H9 (cell line): ENCODE results near the gene LRRC30. TPM values are rescaled to one million over a fixed set of nuclear protein-coding genes. Genes with fewer than 3 reads are reported as not detected.

Experiments
- DNase-seq: peaks from one replicate; pipeline ENCODE4 v3.0.0-alpha.2; 2017
- H2AFZ ChIP-seq: one replicate; pipeline ENCODE4 v1.6.1; 2013; ENCODE audit warnings: mild to moderate bottlenecking, low read length, control low read depth, moderate library complexity
- H2AK5ac ChIP-seq: 2 replicates; pipeline ENCODE4 v1.6.1; 2013; ENCODE audit warnings: low read length, control low read depth, mixed read lengths; ENCODE audit not compliant: insufficient read length
- H2BK120ac ChIP-seq: one replicate; pipeline ENCODE4 v1.6.1; 2013; ENCODE audit warnings: low read depth, mild to moderate bottlenecking, low read length, control low read depth, inconsistent platforms; ENCODE audit not compliant: poor library complexity, severe bottlenecking
- H2BK12ac ChIP-seq: 2 replicates; pipeline ENCODE4 v1.6.1; 2013; ENCODE audit warnings: low read length, control low read depth, mixed read lengths, low read depth; ENCODE audit not compliant: insufficient read length
- H2BK15ac ChIP-seq: 2 replicates; pipeline ENCODE4 v1.6.1; 2013; ENCODE audit warnings: low read depth, low read length, control low read depth
- H2BK20ac ChIP-seq: one replicate; pipeline ENCODE4 v1.6.1; 2013; ENCODE audit warnings: low read depth, mild to moderate bottlenecking, low read length, control low read depth, inconsistent platforms; ENCODE audit not compliant: poor library complexity, severe bottlenecking
- H2BK5ac ChIP-seq: 2 replicates; pipeline ENCODE4 v1.6.1; 2013; ENCODE audit warnings: low read length, control low read depth, mixed read lengths; ENCODE audit not compliant: insufficient read length
- H3K14ac ChIP-seq: 2 replicates; pipeline ENCODE4 v1.6.1; 2013; ENCODE audit warnings: low read length, control low read depth; ENCODE audit not compliant: insufficient read depth
- H3K18ac ChIP-seq: 2 replicates; pipeline ENCODE4 v1.6.1; 2013; ENCODE audit warnings: low read depth, mild to moderate bottlenecking, mixed read lengths, low read length, control low read depth; ENCODE audit not compliant: insufficient read length
- H3K23ac ChIP-seq: 2 replicates; pipeline ENCODE4 v1.6.1; 2013; ENCODE audit warnings: low read length, control low read depth, mixed read lengths, low read depth; ENCODE audit not compliant: insufficient read length
- H3K23me2 ChIP-seq: 2 replicates; pipeline ENCODE4 v1.6.1; 2013; ENCODE audit warnings: low read depth, mild to moderate bottlenecking, mixed read lengths, low read length, control low read depth; ENCODE audit not compliant: insufficient read length, poor library complexity, severe bottlenecking
- H3K27ac ChIP-seq: 2 replicates; pipeline ENCODE4 v1.5.1; 2013; ENCODE audit warnings: low read length, control low read depth, mixed read lengths, low read depth; ENCODE audit not compliant: insufficient read length
- H3K27me3 ChIP-seq: 2 replicates; pipeline ENCODE4 v1.6.1; 2013; ENCODE audit warnings: low read length, control low read depth, inconsistent platforms; ENCODE audit not compliant: insufficient read depth
- H3K4ac ChIP-seq: 2 replicates; pipeline ENCODE4 v1.6.1; 2013; ENCODE audit warnings: low read depth, mild to moderate bottlenecking, control low read depth, inconsistent platforms, low read length, moderate library complexity
- H3K4me1 ChIP-seq: 2 replicates; pipeline ENCODE4 v1.6.1; 2013; ENCODE audit warnings: low read length, control low read depth, inconsistent platforms; ENCODE audit not compliant: insufficient read depth
- H3K4me2 ChIP-seq: 2 replicates; pipeline ENCODE4 v1.6.1; 2013; ENCODE audit warnings: low read length, control low read depth, mixed read lengths; ENCODE audit not compliant: insufficient read length, insufficient read depth
- H3K56ac ChIP-seq: 2 replicates; pipeline ENCODE4 v1.6.1; 2013; ENCODE audit warnings: low read depth, mild to moderate bottlenecking, mixed read lengths, low read length, control low read depth; ENCODE audit not compliant: insufficient read length
- H3K79me1 ChIP-seq: 2 replicates; pipeline ENCODE4 v1.6.1; 2013; ENCODE audit warnings: low read depth, mild to moderate bottlenecking, moderate library complexity, low read length, control low read depth, inconsistent platforms; ENCODE audit not compliant: insufficient read depth, poor library complexity, severe bottlenecking
- H3K79me2 ChIP-seq: 2 replicates; pipeline ENCODE4 v1.6.1; 2013; ENCODE audit warnings: low read length, control low read depth, inconsistent platforms; ENCODE audit not compliant: insufficient read depth
- H3K9ac ChIP-seq: 2 replicates; pipeline ENCODE4 v1.6.1; 2013; ENCODE audit warnings: low read length, control low read depth, mixed read lengths; ENCODE audit not compliant: insufficient read length; ENCODE audit errors: extremely low read depth
- H3K9me3 ChIP-seq: one replicate; pipeline ENCODE4 v1.6.1; 2013; ENCODE audit warnings: low read depth, low read length, inconsistent platforms; ENCODE audit not compliant: control insufficient read depth
- H3T11ph ChIP-seq: one replicate; pipeline ENCODE4 v1.6.1; 2013; ENCODE audit warnings: mild to moderate bottlenecking, low read length, control low read depth, inconsistent platforms
- H4K20me1 ChIP-seq: one replicate; pipeline ENCODE4 v1.6.1; 2013; ENCODE audit not compliant: control insufficient read depth, insufficient read length, insufficient read depth
- H4K5ac ChIP-seq: 2 replicates; pipeline ENCODE4 v1.6.1; 2013; ENCODE audit warnings: low read depth, mild to moderate bottlenecking, mixed read lengths, low read length, control low read depth; ENCODE audit not compliant: insufficient read length
- H4K8ac ChIP-seq: replicated peaks from 2 replicates; pipeline ENCODE4 v1.6.1; 2013; ENCODE audit warnings: low read length, control low read depth, mixed read lengths, low read depth; ENCODE audit not compliant: insufficient read length
- H4K91ac ChIP-seq: 2 replicates; pipeline ENCODE4 v1.6.1; 2013; ENCODE audit warnings: low read depth, mild to moderate bottlenecking, moderate library complexity, mixed read lengths, low read length, control low read depth; ENCODE audit not compliant: insufficient read length
- H3K27ac Mint-ChIP-seq, 3 experiments: 2 replicates in 2 of 3; 3 replicates in 1 of 3; pipeline ENCODE4 v1.8.0; 2020 to 2021; ENCODE audit warnings: mixed read lengths in 3 of 3, mild to moderate bottlenecking in 1 of 3, moderate library complexity in 1 of 3
- H3K27me3 Mint-ChIP-seq: 2 replicates; pipeline ENCODE4 v1.8.0; 2021; ENCODE audit warnings: low read depth, mild to moderate bottlenecking, moderate library complexity, mixed read lengths
- H3K36me3 Mint-ChIP-seq, 3 experiments: 2 replicates in 2 of 3; 3 replicates in 1 of 3; pipeline ENCODE4 v1.8.0; 2020 to 2021; ENCODE audit warnings: low read depth in 3 of 3, mixed read lengths in 3 of 3; ENCODE audit not compliant: insufficient read depth in 1 of 3
- H3K4me1 Mint-ChIP-seq, 2 experiments: 2 replicates each; pipeline ENCODE4 v1.8.0; 2020; ENCODE audit warnings: mixed read lengths in 2 of 2
- H3K4me3 Mint-ChIP-seq, 2 experiments: 2 replicates in 1 of 2; 3 replicates in 1 of 2; pipeline ENCODE4 v1.8.0; 2020 to 2021; ENCODE audit warnings: mild to moderate bottlenecking in 2 of 2, mixed read lengths in 2 of 2, moderate library complexity in 1 of 2
- H3K9me3 Mint-ChIP-seq, 2 experiments: 2 replicates in 1 of 2; 3 replicates in 1 of 2; pipeline ENCODE4 v1.8.0; 2020; ENCODE audit warnings: mild to moderate bottlenecking in 2 of 2, mixed read lengths in 2 of 2, moderate library complexity in 1 of 2
- CTCF ChIP-seq: fragments of 200-600 bp; sonication (generic); conservative IDR thresholded peaks from 3 replicates; pipeline ENCODE4 v1.8.0; 2021; ENCODE audit warnings: antibody characterized with exemption, mild to moderate bottlenecking
- WGBS: extraction: QIAGEN DNeasy Blood & Tissue Kit; methylation state at CpG from one replicate; pipeline ENCODE4 v1.1.7; 2013; ENCODE audit warnings: missing lambda C conversion rate, low lambda C conversion rate, mixed read lengths; ENCODE audit not compliant: insufficient read length; ENCODE audit errors: extremely low coverage; 5-methylcytosine and 5-hydroxymethylcytosine counted together
- total RNA-seq: library from RNA; stranded (reverse); gene quantifications from 2 replicates; pipeline ENCODE4 v1.2.1, GENCODE V29; 2021

The LRRC30 gene
- total RNA-seq, 1 experiment from 2014 or later: not detected

GRCh38 chr18:7232218-7232617, 1.3 kb downstream of the LRRC30 start:
- no peak overlapping the region for H4K8ac ChIP-seq
- no CpG with 5 or more reads among the region's 3 CpGs for WGBS
- no peak overlapping the region for H4K5ac ChIP-seq
- no peak overlapping the region for H3K9ac ChIP-seq
- H4K20me1 ChIP-seq: no peaks in the 10 kb centered on the region
- no peaks in the 10 kb centered on the region for H3K27me3 ChIP-seq
- no peak overlapping the region for H2BK5ac ChIP-seq
- Mint-ChIP-seq H3K9me3 (no peaks in the 10 kb centered on the region), H3K36me3 (no peaks in the 10 kb centered on the region), H3K4me1 (no peaks in the 10 kb centered on the region), H3K4me3 (no peak overlapping the region), H3K27me3 (no peaks in the 10 kb centered on the region; the same call in none of the 2 replicates), H3K27ac (no peak overlapping the region)
- H3K79me2 ChIP-seq: no peaks in the 10 kb centered on the region
- H4K91ac ChIP-seq: no peak overlapping the region
- H3K4me1 ChIP-seq: no peaks in the 10 kb centered on the region
- H2AFZ ChIP-seq: no peak overlapping the region
- H2BK20ac ChIP-seq: no peak overlapping the region
- H3K56ac ChIP-seq: no peak overlapping the region
- no peak overlapping the region for H2BK12ac ChIP-seq
- H3K9me3 ChIP-seq: no peaks in the 10 kb centered on the region
- H3K4me2 ChIP-seq: no peak overlapping the region
- H3K18ac ChIP-seq: no peak overlapping the region
- TF ChIP-seq CTCF: no peak
- H3K79me1 ChIP-seq: no peaks in the 10 kb centered on the region
- DNase-seq: no peak
- no peak overlapping the region for H2BK120ac ChIP-seq
- H3K27ac ChIP-seq: no peak overlapping the region
- H3K4ac ChIP-seq: no peak overlapping the region
- no peak overlapping the region for H2AK5ac ChIP-seq
- no peak overlapping the region for H3K23ac ChIP-seq
- no peak overlapping the region for H3T11ph ChIP-seq
- no peak overlapping the region for H2BK15ac ChIP-seq
- H3K23me2 ChIP-seq: no peaks in the 10 kb centered on the region
- H3K14ac ChIP-seq: no peak overlapping the region
